DOHH2 (cell line): Measurements from ENCODE around the gene OR5AU1.

ENCODE experiments used
- CTCF ChIP-seq: fragments of 200-600 bp; sonication (generic); IDR thresholded peaks from one replicate; pipeline ENCODE4 v1.5.1; 2014; ENCODE audit warnings: antibody characterized with exemption, mild to moderate bottlenecking, low read depth, low read length; ENCODE audit not compliant: poor library complexity, severe bottlenecking
- EZH2phosphoT487 ChIP-seq: fragments of 200-600 bp; sonication (generic); IDR thresholded peaks from 2 replicates; pipeline ENCODE4 v1.6.1; 2017; ENCODE audit warnings: borderline replicate concordance, mild to moderate bottlenecking, antibody characterized with exemption, low read length, moderate library complexity, mixed read lengths

GRCh38 chr14:21202463-21203358, 46.8 kb upstream of the OR5AU1 start:
- TF ChIP-seq CTCF, result no peak
- no peak for TF ChIP-seq EZH2phosphoT487
